Cardiac fibroblast (primary cell): ENCODE measurements around the gene BMAL1.

Source experiments
- DNase-seq, 2 donors: peaks; one replicate each; pipeline versions ENCODE4 v3.0.0 to v3.0.0-alpha.2; 2010; ENCODE audit warnings: low read depth in 2 of 2
- H3K4me3 ChIP-seq, 2 donors: replicated peaks in 1 of 2; 1 replicate in 1 of 2; 2 replicates in 1 of 2; pipeline ENCODE4 v1.5.1; 2011; ENCODE audit warnings: low read depth in 2 of 2, low read length in 2 of 2, mild to moderate bottlenecking in 2 of 2, moderate library complexity in 1 of 2
- CTCF ChIP-seq: IDR thresholded peaks from one replicate; pipeline ENCODE4 v1.5.1; 2011; ENCODE audit warnings: low read depth, mild to moderate bottlenecking, low read length, inconsistent platforms

BMAL1 gene

DNA sequence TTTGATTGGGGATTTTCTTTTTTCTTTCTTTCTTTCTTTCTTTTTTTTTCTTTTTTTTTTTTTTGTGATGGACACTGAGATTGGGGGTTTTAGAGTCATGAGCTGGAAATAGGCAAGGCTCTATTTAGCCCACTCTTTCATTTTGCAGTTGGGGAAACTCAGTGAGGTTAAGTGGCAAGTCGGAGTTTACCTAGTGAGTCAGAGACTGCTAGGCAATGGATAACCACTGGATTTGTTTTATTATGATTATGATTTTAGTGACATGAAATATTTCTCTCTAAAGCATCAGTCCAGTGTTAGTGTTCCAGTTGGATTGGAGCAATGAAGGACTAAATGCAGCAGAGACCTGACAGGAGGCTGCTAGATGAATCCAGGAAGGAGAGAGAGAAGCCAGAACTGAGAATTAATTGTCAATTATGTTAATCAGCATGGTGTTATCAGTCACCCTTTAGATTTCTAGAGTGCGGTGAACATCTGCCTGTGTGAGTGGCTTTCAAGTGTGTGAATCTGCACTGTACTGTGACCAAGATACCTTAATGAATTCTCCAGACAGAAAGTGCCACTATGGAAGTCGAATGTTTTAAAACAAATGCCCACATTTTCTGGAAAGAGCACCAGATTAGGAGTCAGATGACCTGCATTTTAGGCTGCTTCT lies 10.9 kb downstream of the BMAL1 start:
- DNase-seq, result peak in 1 of 2 donors; percentile 54
- no peak for TF ChIP-seq CTCF
- no peak overlapping the region for H3K4me3 ChIP-seq

DNA sequence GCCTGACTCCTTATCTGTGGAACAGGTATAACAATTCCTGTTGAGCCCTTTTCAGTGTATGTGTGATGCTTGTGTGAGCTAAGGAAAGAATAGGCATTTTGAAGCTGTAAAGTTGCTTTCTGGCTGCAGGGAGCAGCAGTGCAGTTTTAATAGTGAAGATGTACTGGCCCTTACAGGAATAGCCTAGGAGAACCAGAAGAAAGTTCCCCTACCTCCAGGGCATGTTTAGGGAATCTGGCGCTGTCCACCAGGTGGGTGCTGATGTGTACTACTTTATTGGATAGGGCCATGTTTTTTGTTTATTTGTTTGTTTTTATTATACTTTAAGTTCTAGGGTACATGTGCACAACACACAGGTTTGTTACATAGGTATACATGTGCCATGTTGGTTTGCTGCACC lies 11.5 kb downstream of the BMAL1 start:
- no peak for TF ChIP-seq CTCF
- no peak overlapping the region for H3K4me3 ChIP-seq
- peak; percentile 34 to 46 for DNase-seq

GRCh38 chr11:13290221-13290980 lies 12.8 kb downstream of the BMAL1 start:
- no peak overlapping the region for H3K4me3 ChIP-seq
- no peak for TF ChIP-seq CTCF
- no peak for DNase-seq

GRCh38 chr11:13291361-13291760 lies 13.8 kb downstream of the BMAL1 start:
- DNase-seq, result no peak
- no peak for TF ChIP-seq CTCF

GRCh38 chr11:13291800-13292199 lies 14.2 kb downstream of the BMAL1 start:
- H3K4me3 ChIP-seq, result no peak overlapping the region
- TF ChIP-seq CTCF, result no peak
- DNase-seq, result peak in 1 of 2 donors; percentile 33

More at GRCh38 chr11:13291361-13291760, 13.8 kb downstream of the BMAL1 start:
- no peak overlapping the region for H3K4me3 ChIP-seq

GRCh38 chr11:13292970-13293369 lies 15.4 kb downstream of the BMAL1 start:
- no peak for TF ChIP-seq CTCF
- H3K4me3 ChIP-seq, result no peak overlapping the region
- DNase-seq, result no peak

DNA sequence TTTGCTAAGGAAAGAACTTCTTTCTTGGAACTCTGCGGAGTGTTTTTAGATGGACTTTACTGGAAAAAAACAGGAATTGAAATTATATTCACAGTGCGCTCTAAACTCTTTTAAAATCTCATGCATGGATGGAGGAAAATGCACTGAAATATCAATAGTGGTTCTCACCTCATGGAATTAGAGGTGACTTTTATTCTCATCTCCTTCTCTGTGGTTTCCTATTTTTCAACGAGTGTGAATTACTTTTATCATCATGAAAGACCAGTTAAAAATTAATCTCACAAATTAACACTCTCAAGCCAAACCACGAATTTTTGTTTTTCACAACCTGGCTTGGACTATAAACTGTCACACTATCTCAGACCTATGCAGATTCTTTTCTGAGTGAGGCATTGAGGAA lies 16.6 kb downstream of the BMAL1 start:
- TF ChIP-seq CTCF, result no peak
- DNase-seq, result no peak
- H3K4me3 ChIP-seq, result no peak overlapping the region
